ENCODE results near the gene GALNT10.

GALNT10 gene

GRCh38 chr5:154179846-154180710, 10.5 kb upstream of the GALNT10 start:
- no peak for DNase-seq

GRCh38 chr5:154181161-154181560, 9.4 kb upstream of the GALNT10 start:
- DNase-seq: no peak

- DNase-seq: no peak
Measured at GRCh38 chr5:154189256-154189818, 1.2 kb upstream of the GALNT10 start.

- peak; percentile 90 for DNase-seq
Measured at GRCh38 chr5:154189819-154190594, 526 bp upstream of the GALNT10 start.

- DNase-seq: no peak
Measured at GRCh38 chr5:154191467-154192261, 1.1 kb downstream of the GALNT10 start.

- DNase-seq: no peak
Measured at GRCh38 chr5:154193283-154193682, 2.8 kb downstream of the GALNT10 start.

GRCh38 chr5:154193701-154194121, 3.2 kb downstream of the GALNT10 start:
- no peak for DNase-seq

GRCh38 chr5:154194345-154195329, 4.1 kb downstream of the GALNT10 start:
- DNase-seq: no peak

GRCh38 chr5:154196281-154196680, 5.7 kb downstream of the GALNT10 start:
- DNase-seq: no peak

- DNase-seq: no peak
Measured at GRCh38 chr5:154196955-154197652, 6.6 kb downstream of the GALNT10 start.

- DNase-seq: no peak
Measured at GRCh38 chr5:154197801-154198491, 7.4 kb downstream of the GALNT10 start.

- DNase-seq: no peak
Measured at GRCh38 chr5:154198611-154199230, 8.2 kb downstream of the GALNT10 start.

- DNase-seq: no peak
Measured at GRCh38 chr5:154199263-154199662, 8.7 kb downstream of the GALNT10 start.

- no peak for DNase-seq
Measured at GRCh38 chr5:154199671-154200220, 9.2 kb downstream of the GALNT10 start.

- DNase-seq: no peak
Measured at GRCh38 chr5:154200221-154200620, 9.7 kb downstream of the GALNT10 start.

- no peak for DNase-seq
Measured at GRCh38 chr5:154201108-154201769, 10.7 kb downstream of the GALNT10 start.

- no peak for DNase-seq
Measured at GRCh38 chr5:154202379-154203260, 12.1 kb downstream of the GALNT10 start.
